ENCODE measurements around the gene LINC00237. TPM values are rescaled to one million over a fixed set of nuclear protein-coding genes. Genes with fewer than 3 reads are reported as not detected.
A peak's percentile ranks its signal among the peaks of the same experiment; 100 is the strongest.

LINC00237 gene
- total and polyA plus RNA-seq, 2 of the 8 experiments (the other 6 are each of a cell fraction or from before 2014, with no cell fraction given), result 0.28 to 1.4 TPM

DNA sequence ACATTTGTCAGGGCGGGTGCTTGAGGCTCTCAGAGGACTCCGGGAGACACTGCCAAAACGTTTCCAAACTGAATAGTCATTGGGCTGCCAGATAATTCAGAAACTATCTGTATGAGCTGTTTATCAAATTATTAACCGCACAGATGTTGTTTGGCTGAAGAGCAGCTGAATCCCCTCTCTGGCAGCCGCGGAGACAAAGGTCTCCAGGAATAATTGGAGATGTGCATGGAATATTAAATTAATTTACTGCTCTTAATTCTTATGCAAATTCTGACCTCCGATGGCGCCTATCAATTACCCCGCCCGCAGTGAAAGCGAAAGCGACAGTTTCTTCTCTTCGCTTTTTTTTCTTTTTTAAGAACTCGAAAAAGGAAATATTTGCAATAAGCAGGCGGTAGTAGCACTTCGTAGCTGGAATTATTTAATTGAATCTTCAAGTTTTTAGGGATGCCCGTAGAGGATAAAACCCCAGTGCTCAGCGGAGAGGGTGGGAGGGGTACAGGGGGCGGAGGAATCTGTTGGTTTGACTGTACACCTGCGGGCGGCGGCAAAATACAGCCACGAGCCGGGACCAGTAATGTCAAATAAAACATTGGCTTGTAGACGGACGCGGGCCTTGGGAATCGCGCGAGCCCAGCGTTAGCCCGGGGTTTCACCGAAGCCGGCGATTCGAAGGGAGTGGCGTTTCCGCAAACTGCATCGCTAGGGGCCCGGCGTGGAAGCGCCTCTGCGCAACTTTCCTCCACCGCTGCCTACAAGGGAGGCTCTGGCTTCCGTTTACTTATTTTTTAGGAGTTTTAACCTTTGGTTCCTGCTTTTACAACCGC, 6.2 kb downstream of the LINC00237 start:
- H2BK20ac ChIP-seq (ENCODE audit: low read length), result peak overlapping the region; percentile 37; the same call in 1 of the 2 replicates
- H3K18ac ChIP-seq (ENCODE audit: extremely low read depth, low read length), result no peak overlapping the region
- H3K27me3 ChIP-seq (replicated peaks in 1 of 4; ENCODE audit: control insufficient read depth in 3 of 4, extremely low read depth in 1 of 4, insufficient read depth in 3 of 4, low read length in 3 of 4), result peaks cover 26 to 84% (median 74%) of the 10 kb centered on the region in 4 experiments
- no peaks in the 10 kb centered on the region for H3K79me2 ChIP-seq (ENCODE audit: control insufficient read depth in 1 of 2, insufficient read depth in 2 of 2, low read length in 2 of 2)
- no peak overlapping the region for H2BK120ac ChIP-seq (replicated peaks; ENCODE audit: low read depth, low read length)
- H3K23ac ChIP-seq (ENCODE audit: insufficient read length), result no peak overlapping the region
- H3K23me2 ChIP-seq (ENCODE audit: low read depth, low read length), result peaks cover 22% of the 10 kb centered on the region
- H4K91ac ChIP-seq (replicated peaks; ENCODE audit: insufficient read length, low read length), result no peak overlapping the region
- H2BK15ac ChIP-seq (ENCODE audit: low read length), result no peak overlapping the region
- POLR2A ChIA-PET (ENCODE audit: partially characterized antibody), result interaction anchor here (0.7 to 4.0 kb wide), 21 partner anchors 10 to 430 kb away, joined by 3 to 20 read pairs (median 4); partner anchors contain the start of genes KIZ and XRN2
- peak overlapping the region in 1 of 4 experiments; percentile 60; a peak in 2 of 7 replicates for H3K9ac ChIP-seq (replicated peaks in 1 of 4; ENCODE audit: extremely low read depth in 1 of 4, low read depth in 3 of 4, low read length in 3 of 4)
- H4K20me1 ChIP-seq (replicated peaks in 1 of 2; ENCODE audit: control insufficient read depth in 1 of 2, insufficient read depth in 2 of 2, low read length in 2 of 2), result peaks cover 0 to 5% of the 10 kb centered on the region in 2 experiments
- H2BK12ac ChIP-seq (ENCODE audit: low read depth, low read length), result peak overlapping the region; percentile 80; the same call in 1 of the 2 replicates
- no peaks in the 10 kb centered on the region for H3K79me1 ChIP-seq (ENCODE audit: low read depth, low read length)
- H3K4me3 ChIP-seq (ENCODE audit: extremely low read depth in 1 of 4, insufficient read depth in 2 of 4, low read depth in 3 of 4, low read length in 4 of 4), result peak overlapping the region; percentile 44 to 78 (median 64)
- no peak overlapping the region for H4K8ac ChIP-seq (ENCODE audit: extremely low read depth, insufficient read depth, low read length)
- peak overlapping the region; percentile 42; the same call in 1 of the 2 replicates for H2BK5ac ChIP-seq (ENCODE audit: low read depth, low read length)
- H3K4ac ChIP-seq (replicated peaks; ENCODE audit: insufficient read length, low read depth, low read length), result no peak overlapping the region
- peak in 1 of 2 experiments; percentile 68 for DNase-seq (ENCODE audit: low read depth in 1 of 2, low spot score in 2 of 2)
- peak; percentile 59; the same call in 1 of the 2 replicates for TF ChIP-seq CHD2 (IDR thresholded peaks at IDR 0.05; ENCODE audit: low read length)
- TF ChIP-seq BRCA1 (IDR thresholded peaks at IDR 0.05; ENCODE audit: low read depth, low read length), result 0 out of 2 replicates have a peak, but pooled peaks have one; percentile 19
- no peak for TF ChIP-seq SIX5 (IDR thresholded peaks at IDR 0.05; ENCODE audit: low read depth, low read length)
- no peak for TF ChIP-seq SP2 (IDR thresholded peaks at IDR 0.05; ENCODE audit: low read length)
- peak; percentile 4 for TF ChIP-seq RNF2 (IDR thresholded peaks at IDR 0.05; ENCODE audit: borderline replicate concordance, low read depth, low read length, missing control alignments, poor library complexity, severe bottlenecking)
- peak; percentile 26 for TF ChIP-seq EZH2 (IDR thresholded peaks at IDR 0.05; ENCODE audit: low read depth, low read length, severe bottlenecking)
- no peak for TF ChIP-seq RXRA (IDR thresholded peaks at IDR 0.05; ENCODE audit: insufficient read depth, low read depth, low read length)
- H3K9me3 ChIP-seq (ENCODE audit: insufficient read depth in 2 of 2, low read depth in 1 of 2, low read length in 1 of 2), result no peaks in the 10 kb centered on the region
- H4K5ac ChIP-seq (ENCODE audit: insufficient read length, low read depth, low read length), result no peak overlapping the region
- peak overlapping the region; percentile 97 to 98 for H3K4me2 ChIP-seq (ENCODE audit: insufficient read depth in 1 of 2, low read depth in 2 of 2, low read length in 2 of 2)
- CTCF ChIA-PET (ENCODE audit: partially characterized antibody), result interaction anchor here (1.0 to 5.3 kb wide), 4 partner anchors 17 to 236 kb away, joined by 3 to 23 read pairs (median 10); no protein-coding TSS in a partner anchor
- H3K27ac ChIP-seq (ENCODE audit: low read depth, low read length), result no peak overlapping the region
- H3K36me3 ChIP-seq (ENCODE audit: control insufficient read depth in 2 of 4, insufficient read depth in 4 of 4, low read length in 3 of 4), result no peaks in the 10 kb centered on the region
- FAIRE-seq, result no peak
- WGBS, 2 experiments (ENCODE audit: extremely low coverage in 1 of 2, insufficient coverage in 1 of 2, insufficient read length in 1 of 2, insufficient replicate concordance in 2 of 2, low coverage in 1 of 2, low lambda C conversion rate in 2 of 2, missing lambda C conversion rate in 1 of 2), result 4% methylated on average over 33 of the region's 46 CpGs; no CpG with 5 or more reads in 1 of the 2 experiments
- no peak overlapping the region; the same call in 1 of the 2 replicates for H2AK5ac ChIP-seq (ENCODE audit: low read depth, low read length)
- H3K56ac ChIP-seq (replicated peaks; ENCODE audit: insufficient read length, low read depth, low read length), result no peak overlapping the region
- no peak overlapping the region for H3K14ac ChIP-seq (ENCODE audit: insufficient read length)
- H3K4me1 ChIP-seq (replicated peaks in 1 of 4; ENCODE audit: control insufficient read depth in 3 of 4, insufficient read depth in 4 of 4, low read length in 3 of 4), result peaks cover 10 to 23% (median 17%) of the 10 kb centered on the region in 4 experiments
- no peak overlapping the region for H2AFZ ChIP-seq (ENCODE audit: low read length)
